Liver (tissue), 9 donors: ENCODE data around the gene SKI. TPM values are rescaled to one million over a fixed set of nuclear protein-coding genes. Genes with fewer than 3 reads are reported as not detected.
A peak's percentile ranks its signal among the peaks of the same experiment; 100 is the strongest.

ENCODE experiments used
- DNase-seq: peaks from one replicate; pipeline ENCODE4 v3.0.0-alpha.2; 2017; ENCODE audit warnings: low spot score
- H3K27ac ChIP-seq, 2 donors: one replicate each; pipeline ENCODE4 v1.7.0; 2013; ENCODE audit warnings: inconsistent platforms in 2 of 2, low read length in 2 of 2, control low read depth in 1 of 2, low read depth in 1 of 2, mild to moderate bottlenecking in 1 of 2
- H3K27me3 ChIP-seq, 4 donors: one replicate each; pipeline versions ENCODE4 v1.6.1 to v1.7.0; 2013; ENCODE audit warnings: low read length in 3 of 4, inconsistent platforms in 1 of 4, mild to moderate bottlenecking in 1 of 4, moderate library complexity in 1 of 4; ENCODE audit not compliant: control insufficient read depth in 4 of 4, insufficient read depth in 4 of 4
- H3K36me3 ChIP-seq, 4 donors: one replicate each; pipeline versions ENCODE4 v1.6.1 to v1.7.0; 2013; ENCODE audit warnings: low read length in 3 of 4, mild to moderate bottlenecking in 3 of 4, low read depth in 1 of 4, moderate library complexity in 1 of 4; ENCODE audit not compliant: control insufficient read depth in 4 of 4, insufficient read depth in 3 of 4
- H3K4me1 ChIP-seq, 4 donors: one replicate each; pipeline versions ENCODE4 v1.6.1 to v1.7.0; 2013; ENCODE audit warnings: low read length in 3 of 4, mild to moderate bottlenecking in 3 of 4, moderate library complexity in 1 of 4; ENCODE audit not compliant: control insufficient read depth in 4 of 4, insufficient read depth in 4 of 4
- H3K4me3 ChIP-seq, 3 donors: one replicate each; pipeline versions ENCODE4 v1.6.1 to v1.7.0; 2013; ENCODE audit warnings: low read length in 3 of 3, control low read depth in 1 of 3, low read depth in 1 of 3, mild to moderate bottlenecking in 1 of 3
- H3K9ac ChIP-seq, 2 donors: one replicate each; pipeline ENCODE4 v1.7.0; 2013; ENCODE audit warnings: low read length in 2 of 2, mild to moderate bottlenecking in 2 of 2, moderate library complexity in 2 of 2, control low read depth in 1 of 2, low read depth in 1 of 2
- H3K9me3 ChIP-seq, 4 donors: one replicate each; pipeline versions ENCODE4 v1.6.1 to v1.7.0; 2013; ENCODE audit warnings: low read length in 3 of 4; ENCODE audit not compliant: control insufficient read depth in 4 of 4
- ATF3 ChIP-seq: IDR thresholded peaks from 2 replicates; pipeline ENCODE4 v1.6.1; 2016; ENCODE audit warnings: antibody characterized with exemption
- EGR1 ChIP-seq, 2 donors: IDR thresholded peaks; 2 replicates each; pipeline ENCODE4 v1.6.1; 2016 to 2018; ENCODE audit warnings: antibody characterized with exemption in 2 of 2, low read depth in 2 of 2
- FOXA2 ChIP-seq: IDR thresholded peaks from 2 replicates; pipeline ENCODE4 v1.6.1; 2016; ENCODE audit warnings: antibody characterized with exemption
- GABPA ChIP-seq, 2 donors: IDR thresholded peaks in 1 of 2; conservative IDR thresholded peaks in 1 of 2; 2 replicates each; pipeline ENCODE4 v1.6.1; 2016; ENCODE audit warnings: antibody characterized with exemption in 2 of 2, mild to moderate bottlenecking in 1 of 2, moderate library complexity in 1 of 2
- HNF4A ChIP-seq, 2 donors: conservative IDR thresholded peaks; 2 replicates each; pipeline ENCODE4 v1.6.1; 2016; ENCODE audit warnings: antibody characterized with exemption in 2 of 2, mild to moderate bottlenecking in 2 of 2
- JUND ChIP-seq, 2 donors: IDR thresholded peaks; 2 replicates each; pipeline ENCODE4 v1.6.1; 2016; ENCODE audit warnings: antibody characterized with exemption in 2 of 2
- NR2F2 ChIP-seq: IDR thresholded peaks from 2 replicates; pipeline ENCODE4 v1.6.1; 2016; ENCODE audit warnings: antibody characterized with exemption
- RAD21 ChIP-seq, 2 donors: IDR thresholded peaks; 2 replicates each; pipeline ENCODE4 v1.6.1; 2016; ENCODE audit warnings: antibody characterized with exemption in 2 of 2, mild to moderate bottlenecking in 2 of 2
- REST ChIP-seq: IDR thresholded peaks from 2 replicates; pipeline ENCODE4 v1.6.1; 2016; ENCODE audit warnings: antibody characterized with exemption, mild to moderate bottlenecking
- RXRA ChIP-seq, 2 donors: IDR thresholded peaks; 2 replicates each; pipeline ENCODE4 v1.6.1; 2017 to 2018; ENCODE audit warnings: antibody characterized with exemption in 2 of 2, mild to moderate bottlenecking in 1 of 2
- SP1 ChIP-seq: IDR thresholded peaks from 2 replicates; pipeline ENCODE4 v1.6.1; 2018; ENCODE audit warnings: antibody characterized with exemption, mild to moderate bottlenecking
- TAF1 ChIP-seq: conservative IDR thresholded peaks from 2 replicates; pipeline ENCODE4 v1.6.1; 2016; ENCODE audit warnings: antibody characterized with exemption, mild to moderate bottlenecking
- YY1 ChIP-seq: IDR thresholded peaks from 2 replicates; pipeline ENCODE4 v1.6.1; 2016; ENCODE audit warnings: antibody characterized with exemption, mild to moderate bottlenecking
- WGBS: extraction: QIAGEN DNeasy Blood & Tissue Kit; methylation state at CpG from one replicate; pipeline ENCODE4 v1.1.7; 2013; 5-methylcytosine and 5-hydroxymethylcytosine counted together
- polyA plus RNA-seq, 2 donors: library from polyadenylated mRNA; stranded (reverse) in 1 of 2; unstranded in 1 of 2; fragments of 200-250 nt in 1 of 2; fragments of >200 nt in 1 of 2; fragmentation: Nextera tagmentation in 1 of 2; extraction: Ambion mirVana in 1 of 2; gene quantifications; one replicate each; pipeline versions ENCODE4 v1.2.1 to v1.2.3, GENCODE V29; 2013 to 2015
- total RNA-seq, 2 donors: library from RNA; depleted of rRNA; stranded (reverse); fragments of >200 nt; gene quantifications; one replicate each; pipeline ENCODE4 v1.2.3, GENCODE V29; 2014
- TF ChIP-seq, protein P1 (sequence below): IDR thresholded peaks from 2 replicates; pipeline ENCODE4 v1.6.1; 2016; ENCODE audit warnings: antibody characterized with exemption
- TF ChIP-seq, protein P2 (sequence below): IDR thresholded peaks from 2 replicates; pipeline ENCODE4 v1.6.1; 2016; ENCODE audit warnings: antibody characterized with exemption
- donor health status: healthy.
- donor health status: healthy.
- donor health status: healthy.
- donor health status: healthy.
- donor health status: healthy.

SKI gene
- total and polyA plus RNA-seq, 4 donors = 3.2 to 21.3 (median 19.5) TPM

DNA sequence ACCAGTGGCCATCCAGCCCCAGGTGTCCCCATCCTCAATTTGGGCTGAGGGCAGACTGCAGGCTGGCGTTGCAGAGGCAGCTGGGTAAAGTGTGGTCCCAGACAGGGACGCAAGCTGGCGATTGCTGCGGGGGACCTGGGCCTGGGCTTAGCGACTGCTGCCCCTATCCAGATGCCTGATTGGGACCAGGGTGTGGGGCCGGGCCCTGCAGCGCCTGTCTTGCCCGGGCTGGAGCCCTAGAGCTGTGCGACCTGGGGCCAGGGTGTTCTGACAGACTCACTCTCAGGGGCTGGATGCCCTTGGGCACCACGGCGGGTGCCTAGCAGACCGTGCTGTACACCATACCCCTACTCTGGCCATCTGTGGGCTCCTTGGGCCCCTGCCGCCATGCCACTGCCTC, 17.3 kb upstream of the SKI start:
- no peak for TF ChIP-seq REST
- TF ChIP-seq ATF3 = no peak
- TF ChIP-seq EGR1 (IDR thresholded peaks at IDR 0.05; ENCODE audit: low read depth in 2 of 2) = no peak
- no peak for TF ChIP-seq TAF1
- no peak for TF ChIP-seq NR2F2
- no peak for TF ChIP-seq JUND (IDR thresholded peaks at IDR 0.05)
- TF ChIP-seq, protein P1, sequence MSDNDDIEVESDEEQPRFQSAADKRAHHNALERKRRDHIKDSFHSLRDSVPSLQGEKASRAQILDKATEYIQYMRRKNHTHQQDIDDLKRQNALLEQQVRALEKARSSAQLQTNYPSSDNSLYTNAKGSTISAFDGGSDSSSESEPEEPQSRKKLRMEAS = no peak
- no peak for TF ChIP-seq SP1
- TF ChIP-seq YY1 = no peak
- TF ChIP-seq, protein P2, sequence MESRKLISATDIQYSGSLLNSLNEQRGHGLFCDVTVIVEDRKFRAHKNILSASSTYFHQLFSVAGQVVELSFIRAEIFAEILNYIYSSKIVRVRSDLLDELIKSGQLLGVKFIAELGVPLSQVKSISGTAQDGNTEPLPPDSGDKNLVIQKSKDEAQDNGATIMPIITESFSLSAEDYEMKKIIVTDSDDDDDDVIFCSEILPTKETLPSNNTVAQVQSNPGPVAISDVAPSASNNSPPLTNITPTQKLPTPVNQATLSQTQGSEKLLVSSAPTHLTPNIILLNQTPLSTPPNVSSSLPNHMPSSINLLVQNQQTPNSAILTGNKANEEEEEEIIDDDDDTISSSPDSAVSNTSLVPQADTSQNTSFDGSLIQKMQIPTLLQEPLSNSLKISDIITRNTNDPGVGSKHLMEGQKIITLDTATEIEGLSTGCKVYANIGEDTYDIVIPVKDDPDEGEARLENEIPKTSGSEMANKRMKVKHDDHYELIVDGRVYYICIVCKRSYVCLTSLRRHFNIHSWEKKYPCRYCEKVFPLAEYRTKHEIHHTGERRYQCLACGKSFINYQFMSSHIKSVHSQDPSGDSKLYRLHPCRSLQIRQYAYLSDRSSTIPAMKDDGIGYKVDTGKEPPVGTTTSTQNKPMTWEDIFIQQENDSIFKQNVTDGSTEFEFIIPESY = no peak
- TF ChIP-seq RXRA (IDR thresholded peaks at IDR 0.05) = no peak
- TF ChIP-seq GABPA (IDR thresholded peaks at IDR 0.05 in 1 of 2, conservative IDR thresholded peaks at IDR 0.05 in 1 of 2) = no peak
- TF ChIP-seq RAD21 (IDR thresholded peaks at IDR 0.05) = no peak
- no peak for TF ChIP-seq HNF4A (conservative IDR thresholded peaks at IDR 0.05)
- no peak for TF ChIP-seq FOXA2
- no peaks in the 10 kb centered on the region for H3K27me3 ChIP-seq
- peaks cover 19 to 47% (median 27%) of the 10 kb centered on the region in 4 donors for H3K4me1 ChIP-seq
- WGBS = 98% methylated on average over 13 of the region's 13 CpGs
- no peaks in the 10 kb centered on the region for H3K9me3 ChIP-seq
- no peak overlapping the region for H3K4me3 ChIP-seq
- H3K27ac ChIP-seq = no peak overlapping the region
- peaks cover 0 to 2% (median 0%) of the 10 kb centered on the region in 4 donors for H3K36me3 ChIP-seq
- DNase-seq = no peak
- no peak overlapping the region for H3K9ac ChIP-seq

- Histone ChIP-seq H3K4me3 (no peak overlapping the region), H3K27me3 (no peaks in the 10 kb centered on the region), H3K4me1 (peaks cover 10 to 35% (median 18%) of the 10 kb centered on the region in 4 donors), H3K9me3 (no peaks in the 10 kb centered on the region), H3K9ac (no peak overlapping the region), H3K27ac (peak overlapping the region; percentile 79 to 81), H3K36me3 (peaks cover 0 to 2% (median 0%) of the 10 kb centered on the region in 4 donors)
- 78% methylated on average over 10 of the region's 10 CpGs for WGBS
- no peak for DNase-seq
- TF ChIP-seq, protein P1 = no peak
- no peak for TF ChIP-seq RAD21 (IDR thresholded peaks at IDR 0.05)
- no peak for TF ChIP-seq REST
- no peak for TF ChIP-seq HNF4A (conservative IDR thresholded peaks at IDR 0.05)
Observed at GRCh38 chr1:2212274-2212531, 15.9 kb upstream of the SKI start.
